Tongue (tissue), 2 donors: ENCODE measurements around the gene C10orf71. TPM values are rescaled to one million over a fixed set of nuclear protein-coding genes. Genes with fewer than 3 reads are reported as not detected.

Experiments used
- DNase-seq: peaks from one replicate; pipeline ENCODE4 v3.0.0-alpha.2; 2015
- total RNA-seq: library from RNA; depleted of rRNA; stranded (reverse); fragments of >200 nt; gene quantifications from one replicate; pipeline ENCODE4 v1.2.3, GENCODE V29; 2014

The C10orf71 gene
- total RNA-seq, 1 donor from 2014 or later = 23.3 TPM

DNA sequence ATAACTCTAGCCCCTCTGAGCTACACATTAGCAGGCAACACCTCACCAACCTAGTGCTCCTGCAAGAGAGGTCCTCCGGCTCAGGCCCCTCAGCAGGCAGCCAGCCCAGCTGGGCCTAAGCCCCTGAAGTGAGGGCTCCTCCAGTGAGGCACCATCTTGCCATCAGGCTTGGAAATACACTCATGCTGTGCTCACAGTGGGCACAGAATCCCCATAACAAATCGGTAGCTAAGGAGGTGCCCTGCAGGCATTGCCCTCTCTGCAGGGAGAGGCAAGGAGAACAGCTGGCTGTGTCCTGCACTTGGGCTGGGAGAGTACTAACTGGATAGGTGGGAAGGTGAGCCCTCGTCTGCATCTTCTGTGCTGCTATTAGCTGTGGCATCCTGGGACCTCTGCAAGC is 3.7 kb upstream of the C10orf71 start:
- peak; percentile 32 for DNase-seq

DNA sequence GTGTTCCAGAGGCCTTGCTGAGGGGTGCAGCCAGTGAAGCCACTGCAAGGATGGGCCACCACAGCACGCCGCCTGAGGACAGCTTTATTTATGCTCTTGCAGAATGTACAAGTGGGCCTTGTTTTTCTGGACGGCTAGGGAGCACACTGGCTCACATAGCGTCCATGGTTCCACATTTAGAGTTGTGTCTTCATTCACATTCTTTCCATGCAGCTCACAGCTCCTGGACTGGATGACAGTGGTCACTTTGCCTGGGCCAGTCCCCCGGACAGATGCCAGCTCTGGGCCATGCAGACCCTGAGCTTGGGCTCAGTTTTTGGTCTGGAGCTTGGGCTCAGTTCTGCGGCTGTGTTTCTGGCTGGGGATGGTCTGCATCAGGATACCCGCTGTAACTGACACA is 2.6 kb upstream of the C10orf71 start:
- DNase-seq = no peak

DNA sequence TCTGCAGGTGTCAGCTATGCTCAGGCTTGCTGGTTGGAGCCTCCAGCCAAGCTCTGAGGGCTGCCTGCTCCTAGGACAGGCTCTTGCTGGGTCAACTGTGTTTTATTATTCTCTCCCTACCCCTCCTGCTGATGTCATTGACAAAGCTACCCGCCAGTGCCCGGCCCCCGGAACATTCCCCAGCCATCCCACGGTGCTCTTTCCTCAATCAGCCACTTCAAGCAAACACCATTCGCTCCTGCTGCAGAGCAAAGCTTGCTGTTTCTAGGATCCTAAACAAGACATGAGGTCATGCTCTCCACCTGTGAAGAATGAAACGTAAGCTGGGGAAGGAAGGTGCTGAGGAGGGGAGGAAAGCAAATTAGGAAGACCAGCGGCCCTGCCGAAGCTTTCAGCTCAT is 2.1 kb upstream of the C10orf71 start:
- peak; percentile 73 for DNase-seq

DNA sequence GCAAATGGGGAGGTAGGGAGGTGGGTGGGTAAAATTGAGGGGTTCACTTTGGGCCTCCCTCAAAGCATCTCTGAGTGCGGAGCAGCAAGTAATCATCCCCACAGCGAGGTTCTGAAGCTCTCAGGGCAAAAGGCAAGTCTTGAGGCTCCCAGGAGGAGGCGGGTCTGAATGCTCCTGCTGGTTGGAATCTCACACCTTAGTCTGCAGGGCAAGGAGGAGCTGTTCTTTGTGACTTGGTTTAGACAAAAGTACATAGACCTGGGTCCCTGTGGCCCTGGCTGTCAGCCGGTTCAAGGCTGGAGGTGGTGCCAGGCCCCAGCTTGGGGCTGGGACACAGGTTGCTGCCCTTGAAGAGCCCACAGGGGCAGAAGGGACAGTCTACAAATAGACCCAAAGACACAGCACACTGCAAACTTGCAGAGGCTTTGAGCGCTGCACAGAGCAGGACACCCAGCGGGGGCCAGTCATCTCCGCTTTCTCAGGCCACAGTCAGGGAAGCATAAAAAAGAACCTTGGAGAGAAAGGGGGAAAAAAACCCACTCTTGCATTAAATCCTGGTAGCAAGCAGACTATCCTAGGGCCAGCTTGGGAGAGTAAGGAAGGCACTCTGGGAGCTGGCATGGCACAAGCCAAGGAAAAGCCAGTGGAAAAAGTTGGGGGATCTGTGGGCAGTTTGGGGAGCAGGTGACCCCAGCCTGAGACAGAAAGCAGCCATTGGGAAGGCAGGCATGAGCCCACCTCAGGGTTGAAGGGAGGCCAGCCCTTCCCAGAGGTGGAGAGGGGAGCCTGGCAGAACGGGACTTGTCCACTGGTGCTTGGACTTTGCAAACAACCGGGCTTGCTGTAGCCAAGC is 926 bp upstream of the C10orf71 start:
- no peak for DNase-seq

DNA sequence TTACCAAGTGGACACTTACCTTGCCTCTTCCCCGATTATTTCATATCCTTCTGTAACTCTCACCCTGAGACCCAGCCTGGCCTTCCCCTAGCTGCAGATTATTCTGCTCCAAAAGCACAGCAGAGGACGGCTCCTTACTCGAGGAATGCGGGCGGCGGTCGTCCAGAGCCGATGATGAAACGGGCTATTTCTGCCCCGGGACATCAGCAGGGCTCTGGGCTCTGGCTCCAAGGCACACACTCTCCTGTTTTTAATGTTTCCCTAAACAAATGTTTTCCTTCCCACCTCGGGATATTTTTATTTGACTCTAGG is 343 bp upstream of the C10orf71 start:
- DNase-seq = peak; percentile 84

DNA sequence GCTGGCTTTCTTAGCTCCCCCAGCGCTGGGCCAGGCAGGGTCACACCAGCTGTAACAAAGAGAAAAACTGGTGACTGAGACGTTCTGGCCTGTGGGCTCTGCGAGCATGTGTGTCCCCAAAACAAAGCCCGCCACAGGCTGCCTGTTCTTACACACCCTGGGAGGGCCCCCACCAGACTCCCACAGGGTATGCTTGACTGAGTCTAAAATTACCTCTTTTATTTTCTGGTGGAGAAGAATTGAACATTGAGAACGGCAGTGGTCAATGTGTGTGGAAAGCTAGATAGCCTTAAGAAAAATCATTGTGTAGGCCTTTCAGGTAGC is 808 bp downstream of the C10orf71 start:
- DNase-seq = peak; percentile 70

DNA sequence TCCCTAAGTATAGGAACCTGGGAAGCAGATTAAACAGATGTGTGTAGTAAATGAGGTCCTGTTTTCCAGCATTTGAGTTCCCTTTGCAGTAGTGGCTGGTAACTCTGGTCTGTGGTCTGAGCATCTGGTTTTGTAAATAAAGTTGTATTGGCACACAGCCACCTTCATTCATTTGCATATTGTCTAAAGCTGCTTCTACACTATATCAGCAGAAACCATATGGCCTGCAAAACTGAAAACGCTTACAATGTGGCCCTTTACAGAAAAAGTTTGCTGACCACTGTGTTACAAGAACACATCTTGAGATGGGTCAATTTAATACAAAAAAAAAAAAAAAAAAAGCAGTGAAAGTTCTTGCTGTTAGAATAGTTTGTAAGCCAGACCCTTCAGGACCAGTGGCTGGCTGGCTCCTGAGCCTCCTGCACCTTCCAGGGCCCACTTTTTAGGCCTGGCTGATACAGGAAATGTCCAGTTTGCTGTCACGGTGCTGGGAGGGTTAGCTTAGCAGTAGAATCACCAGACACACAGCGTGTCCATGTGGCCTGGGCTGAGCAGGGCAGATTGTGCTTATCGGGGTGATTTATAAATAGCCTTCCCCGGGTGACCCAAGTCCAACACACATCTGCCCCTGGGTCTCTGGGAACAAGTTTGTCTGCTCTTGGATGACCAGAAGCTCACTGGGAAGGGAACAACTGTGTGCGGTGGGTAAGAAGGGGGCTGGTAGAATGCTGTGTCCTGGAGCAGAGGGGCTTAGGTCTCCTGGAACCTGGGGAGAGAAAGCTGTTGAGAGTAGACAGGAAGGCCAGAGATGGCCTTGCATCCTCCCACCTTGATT is 1.4 kb downstream of the C10orf71 start:
- peak; percentile 75 for DNase-seq

DNA sequence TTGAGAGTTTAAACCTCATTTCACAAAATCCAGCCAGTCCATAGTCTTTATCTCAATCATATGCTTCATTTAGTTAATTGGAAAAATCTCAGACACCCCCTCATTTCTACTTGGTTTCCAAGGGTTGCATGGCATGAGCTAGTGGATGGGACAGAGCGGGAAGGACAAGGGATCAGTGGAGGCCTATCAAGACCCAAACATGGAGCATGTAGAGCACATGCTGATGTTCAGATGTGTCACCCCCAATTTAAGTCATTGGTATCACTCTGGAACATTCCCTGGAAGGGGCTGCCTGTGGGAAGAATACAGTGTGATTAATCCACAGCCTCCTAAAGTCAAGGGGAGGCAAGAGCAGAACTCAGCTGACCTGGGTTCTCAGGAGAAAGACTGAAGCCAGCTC is 2.3 kb downstream of the C10orf71 start:
- no peak for DNase-seq

DNA sequence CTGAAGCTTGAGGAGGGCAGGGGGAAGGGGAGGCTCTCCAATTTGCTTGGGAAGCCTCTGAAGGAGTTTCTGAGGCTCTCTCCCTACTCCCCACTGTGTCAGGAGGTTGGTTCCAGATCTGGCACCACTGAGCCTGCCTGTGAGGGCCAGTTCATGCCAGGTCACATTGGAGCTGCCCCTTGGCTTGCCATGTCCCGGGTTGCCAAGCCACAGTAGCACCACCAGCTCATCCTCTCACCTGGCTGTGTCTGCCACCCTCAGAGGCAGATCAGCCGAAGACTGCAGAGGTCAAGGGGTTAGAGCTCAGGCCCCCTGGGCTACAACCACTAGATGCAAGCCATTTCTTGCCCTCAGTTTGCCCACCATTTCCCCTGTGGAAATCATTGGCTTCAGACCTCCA is 3.1 kb downstream of the C10orf71 start:
- DNase-seq = no peak

DNA sequence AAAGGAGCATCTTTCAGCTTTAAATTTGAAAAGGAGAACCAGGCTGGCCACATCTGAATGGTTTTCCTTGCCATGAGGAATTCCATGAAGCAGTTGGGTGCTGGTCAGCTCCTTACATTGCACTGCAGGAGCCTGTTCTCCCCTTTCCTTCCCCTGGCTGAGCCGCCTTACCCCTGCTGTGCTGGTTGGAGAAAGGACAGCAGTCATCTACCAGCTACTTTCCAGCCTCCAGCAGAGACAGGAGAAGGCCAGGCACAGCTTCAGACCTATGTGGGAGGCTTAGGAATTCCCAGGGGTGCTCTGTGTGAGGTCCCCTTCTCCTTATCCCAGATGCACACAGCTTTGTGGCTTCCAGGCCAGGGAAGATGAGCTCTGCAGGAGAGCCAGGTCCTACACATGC is 4.7 kb downstream of the C10orf71 start:
- no peak for DNase-seq

DNA sequence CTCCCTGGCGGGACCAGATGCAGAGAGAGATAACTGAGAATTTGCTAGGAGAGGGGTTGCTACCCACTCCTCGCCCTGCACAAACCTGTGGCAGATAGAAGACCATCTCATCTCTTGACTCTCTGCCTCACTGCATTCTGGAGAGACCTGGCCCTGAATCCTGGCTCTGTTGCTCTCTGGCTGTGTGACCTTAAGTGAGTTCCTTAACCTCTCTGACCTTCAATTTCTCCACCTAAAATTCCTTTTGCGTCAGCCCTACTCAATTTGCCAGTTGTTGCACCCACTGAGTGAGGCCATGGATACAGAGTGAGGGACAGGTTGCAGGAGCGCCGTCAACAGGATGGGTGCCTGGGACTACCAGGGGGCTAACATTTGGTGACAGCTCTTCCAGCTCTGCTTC is 5.2 kb downstream of the C10orf71 start:
- DNase-seq = no peak

DNA sequence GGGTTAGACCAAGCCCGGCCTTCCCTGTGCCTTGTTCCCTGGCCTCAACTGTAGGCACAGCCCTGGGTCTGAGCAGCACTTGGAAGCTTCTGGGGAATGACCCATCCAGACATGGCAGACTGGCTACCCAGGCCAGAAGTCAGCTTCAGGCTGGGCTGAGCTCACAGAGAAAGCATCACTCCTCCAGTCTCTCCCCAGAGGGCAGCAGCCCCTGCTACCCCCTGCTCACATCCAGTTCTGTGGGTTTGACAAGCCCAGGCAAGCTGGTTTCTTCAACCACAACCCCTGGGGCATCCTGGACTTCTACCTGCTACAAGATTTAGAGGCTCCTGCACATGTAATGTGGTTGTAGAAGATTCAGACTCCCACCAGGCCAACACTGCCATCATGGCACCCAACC is 9.0 kb downstream of the C10orf71 start:
- DNase-seq = no peak

DNA sequence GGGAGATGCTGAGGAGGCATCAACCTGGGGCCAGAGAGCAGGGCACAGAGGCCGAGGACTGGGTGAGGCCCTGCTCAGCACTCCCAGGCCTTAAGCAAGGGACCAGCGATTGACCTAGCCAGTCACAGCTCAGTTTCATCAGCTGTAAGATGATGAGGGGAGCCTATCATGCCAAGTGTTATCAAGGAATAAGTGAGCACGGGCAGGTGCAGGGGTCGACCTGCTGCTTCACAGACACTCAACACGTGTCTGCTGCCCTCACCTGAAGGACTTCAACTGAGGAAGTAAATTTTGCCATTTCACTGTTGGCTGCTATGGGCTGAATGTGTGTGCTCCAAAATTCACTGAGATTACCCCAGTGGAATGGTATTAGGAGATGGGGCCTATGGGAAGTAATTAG is 9.9 kb downstream of the C10orf71 start:
- DNase-seq = no peak

DNA sequence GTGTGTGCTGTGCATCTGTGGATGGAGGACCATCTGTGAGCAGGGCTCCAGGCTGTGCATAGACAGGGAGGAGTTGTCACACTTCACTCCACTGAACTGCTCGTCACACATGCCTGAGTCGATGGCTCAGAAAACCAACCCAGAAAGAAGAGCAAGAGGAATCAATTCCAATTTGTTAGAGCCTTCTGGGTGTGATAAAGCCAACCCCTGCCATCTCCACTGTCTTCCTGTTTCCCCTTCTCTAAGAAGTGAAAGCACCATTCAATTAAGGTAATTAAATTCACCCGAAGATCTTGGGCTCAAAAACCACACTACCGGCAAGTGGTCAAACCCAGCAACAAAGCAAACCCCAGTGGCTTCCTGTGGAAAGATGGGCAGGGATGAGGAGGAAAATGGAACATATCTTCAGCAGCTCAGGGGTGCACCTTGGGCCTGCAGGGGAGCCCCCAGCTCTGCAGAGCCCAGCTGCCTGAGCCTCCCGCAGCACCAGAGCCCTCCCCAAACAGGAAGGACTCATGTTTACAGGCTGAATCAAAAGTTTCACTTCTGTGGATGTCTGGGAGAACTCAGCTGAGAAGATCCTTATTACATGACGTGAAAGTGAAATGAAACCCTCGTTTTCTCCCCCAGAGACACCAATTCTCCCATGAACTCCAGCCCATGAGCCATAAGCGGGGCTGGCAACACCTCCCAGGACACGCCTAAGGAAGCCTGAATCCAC is 10.9 kb downstream of the C10orf71 start:
- DNase-seq = no peak

DNA sequence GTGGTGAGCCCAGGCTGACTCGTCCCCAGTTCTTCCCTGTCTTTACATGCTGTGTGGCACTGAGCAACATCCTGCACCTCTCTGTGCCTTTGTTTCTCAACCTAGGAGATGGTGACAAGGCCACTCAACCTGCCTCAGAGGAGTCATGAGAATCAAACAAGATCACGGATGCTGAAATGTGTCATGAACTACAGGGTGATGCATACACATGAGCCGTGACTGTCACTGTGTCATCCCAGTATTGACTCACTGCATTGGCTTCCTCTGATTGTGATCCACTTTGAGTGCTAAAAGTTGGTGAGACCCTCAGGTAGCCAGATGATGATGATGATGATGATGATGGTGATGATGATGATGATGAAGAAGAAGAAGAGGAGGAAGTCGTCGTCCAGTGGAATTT is 11.5 kb downstream of the C10orf71 start:
- DNase-seq = no peak

DNA sequence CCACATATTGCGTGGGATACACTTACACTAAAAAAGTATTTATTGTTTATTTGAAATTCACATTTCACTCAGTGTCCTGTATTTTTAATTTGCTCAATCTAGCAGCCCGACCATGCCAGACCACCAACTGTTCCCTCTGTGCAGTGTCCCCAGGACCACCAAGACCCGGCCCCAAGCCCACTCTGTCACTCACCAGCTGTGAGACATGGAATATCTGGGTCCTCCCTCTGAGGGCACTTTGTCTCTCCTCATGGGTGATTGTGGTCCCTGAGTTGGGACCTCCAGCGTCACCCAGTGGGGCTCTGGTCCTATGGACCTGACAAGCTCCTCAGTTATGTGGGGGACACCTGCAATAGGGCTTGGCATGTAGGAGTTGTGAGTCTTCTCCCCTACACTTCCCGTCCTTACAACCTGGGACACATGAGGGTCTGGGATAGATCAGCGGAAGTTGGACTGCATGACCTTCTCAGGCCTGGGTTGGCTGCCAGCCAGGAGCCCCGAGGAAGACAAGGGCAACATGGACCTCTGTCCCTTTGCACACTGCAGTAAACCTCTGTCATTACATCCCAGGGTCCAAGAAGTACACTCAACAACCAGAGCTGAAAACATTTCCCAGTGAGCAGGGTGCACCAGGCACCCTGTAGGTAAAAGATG is 12.1 kb downstream of the C10orf71 start:
- DNase-seq = no peak

DNA sequence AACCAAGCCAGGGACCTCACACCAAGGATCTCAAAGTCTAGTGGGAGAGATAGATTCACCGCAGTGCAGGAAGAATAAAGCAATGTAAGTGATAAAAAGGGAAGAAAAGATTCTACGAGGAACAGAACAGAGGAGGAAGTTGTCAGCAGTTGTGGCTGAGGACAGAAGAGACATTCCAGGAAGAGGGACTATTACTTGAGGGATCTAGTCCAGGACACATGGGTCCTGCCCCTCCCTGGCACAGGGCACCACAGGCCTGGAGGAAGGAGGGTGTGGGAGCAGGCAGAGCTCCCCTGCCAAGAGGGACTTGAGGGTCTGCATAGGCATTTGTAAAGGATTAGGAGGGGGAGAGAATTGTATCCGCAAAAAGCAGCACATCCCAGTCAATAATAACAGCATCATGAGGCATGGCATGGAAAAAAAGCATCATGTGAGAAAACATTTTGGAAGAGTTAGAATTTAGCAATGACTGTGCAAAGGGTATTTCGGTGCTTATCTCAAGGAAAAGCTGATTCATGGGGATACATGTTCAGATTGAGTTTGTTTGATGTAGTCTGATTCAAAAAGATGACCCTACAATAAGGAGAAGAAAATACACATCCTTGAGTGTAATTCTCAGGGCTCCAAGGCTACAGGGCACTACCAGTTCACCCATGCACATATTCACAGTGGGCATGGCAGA is 12.7 kb downstream of the C10orf71 start:
- no peak for DNase-seq

DNA sequence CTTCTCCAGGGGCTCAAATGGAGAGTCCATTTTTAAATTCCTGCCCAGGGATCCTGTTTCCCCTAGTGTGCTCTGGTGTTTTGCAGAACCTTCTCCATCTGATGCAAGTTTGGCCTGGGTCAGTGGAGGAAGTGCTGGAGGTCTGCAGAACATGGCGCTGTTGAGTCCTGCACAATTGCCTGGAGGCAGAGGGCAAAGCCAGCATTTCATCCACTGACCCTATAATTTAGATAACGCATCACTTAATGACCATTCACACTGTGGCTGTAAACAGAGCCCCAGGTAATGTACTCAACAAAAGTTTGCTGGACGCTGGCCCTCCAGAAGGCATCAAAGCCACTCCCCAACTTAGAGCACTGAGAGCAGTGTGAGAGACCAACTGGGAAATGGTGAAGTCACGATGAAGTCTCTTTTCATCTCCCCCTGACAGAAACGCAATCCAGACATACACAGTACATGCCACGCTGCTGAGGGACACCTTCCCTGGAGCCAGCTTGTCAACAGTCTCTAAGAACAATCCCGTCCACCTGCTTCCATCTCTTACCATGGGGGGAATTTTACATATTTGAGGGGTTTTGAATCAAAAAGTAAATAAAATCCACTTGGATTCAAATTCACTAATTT is 13.4 kb downstream of the C10orf71 start:
- no peak for DNase-seq

DNA sequence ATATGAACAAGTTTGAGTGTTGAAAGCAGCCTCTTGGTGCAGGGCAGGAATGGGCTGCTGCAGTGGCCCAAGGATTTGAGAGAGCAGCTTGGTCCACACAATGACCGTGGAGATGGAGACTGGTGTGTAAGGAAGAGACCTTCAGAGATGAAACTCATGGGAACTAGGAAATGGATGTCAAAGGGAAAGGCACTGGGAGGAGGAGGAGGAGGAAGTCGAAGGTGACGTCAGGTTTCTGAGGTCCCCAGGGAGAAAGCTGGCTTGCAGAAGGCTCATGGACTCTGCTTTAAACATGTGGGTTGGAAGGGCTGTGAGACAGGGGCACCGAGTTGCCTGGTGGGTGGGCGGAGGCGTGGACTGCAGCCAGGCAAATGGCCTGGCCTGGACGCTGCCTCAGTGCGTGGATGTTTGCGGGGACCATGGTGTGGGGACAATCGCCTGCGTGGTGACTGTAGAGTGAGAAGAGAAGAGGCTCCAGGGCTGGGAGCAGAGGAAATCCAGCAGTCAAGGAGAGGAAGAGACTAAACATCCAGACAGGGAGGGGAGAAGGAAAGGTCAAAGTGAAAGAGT is 14.6 kb downstream of the C10orf71 start:
- DNase-seq = no peak

DNA sequence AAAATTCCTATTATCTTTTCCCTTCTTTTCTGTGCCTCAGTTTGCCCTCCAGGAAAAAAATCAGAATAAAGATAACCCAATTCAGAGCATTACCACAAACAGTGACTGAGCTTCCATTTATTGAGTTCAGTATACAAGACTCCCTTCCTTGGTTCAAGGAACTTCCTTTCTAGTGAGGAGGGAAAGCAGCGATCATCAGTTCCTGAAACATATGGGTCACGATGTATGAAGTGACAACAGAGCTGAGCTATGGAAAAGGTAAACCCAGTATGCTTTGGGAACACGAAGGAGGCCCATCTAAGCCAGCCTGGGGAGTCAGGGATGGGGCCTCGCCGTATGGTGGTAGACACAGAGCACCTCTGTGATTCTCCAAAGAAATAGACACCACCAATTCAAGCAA is 15.8 kb downstream of the C10orf71 start:
- no peak for DNase-seq

DNA sequence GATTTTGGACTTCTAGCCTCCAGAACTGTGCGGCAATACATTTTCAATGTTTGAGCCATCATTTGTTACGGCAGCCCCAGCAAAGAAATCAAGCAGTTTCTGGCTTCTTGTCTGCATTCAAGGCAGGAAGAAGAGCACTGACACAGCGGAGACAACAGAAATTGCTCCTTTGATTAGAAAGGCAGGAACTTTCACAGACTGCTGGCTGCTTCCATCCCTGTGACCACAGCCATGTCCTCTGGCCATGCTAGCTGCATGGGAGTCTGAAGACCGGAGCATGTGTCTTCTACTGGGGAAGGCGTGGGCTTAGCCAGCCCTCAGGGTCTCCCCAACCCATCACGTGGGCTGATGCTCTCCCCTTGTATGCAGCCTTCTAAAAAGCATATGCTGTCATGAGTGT is 19.1 kb downstream of the C10orf71 start:
- DNase-seq = no peak
